ENCODE data around the gene TMEM87B.

- TF ChIP-seq BRCA1 (IDR thresholded peaks at IDR 0.05; ENCODE audit: low read depth, low read length) (no peak), EZH2 (IDR thresholded peaks at IDR 0.05; ENCODE audit: borderline replicate concordance, control insufficient read depth, low read depth, low read length) (no peak), CTCF (IDR thresholded peaks at IDR 0.05 in 2 of 3, conservative IDR thresholded peaks at IDR 0.05 in 1 of 3; ENCODE audit: control insufficient read depth in 2 of 3, extremely low read depth in 1 of 3, insufficient read depth in 1 of 3, low read depth in 3 of 3, low read length in 3 of 3) (no peak)
These were observed 4.6 kb downstream of the TMEM87B start for GRCh38 chr2:112059671-112060070.
